ENCODE measurements around the gene RSPH4A.

DNA sequence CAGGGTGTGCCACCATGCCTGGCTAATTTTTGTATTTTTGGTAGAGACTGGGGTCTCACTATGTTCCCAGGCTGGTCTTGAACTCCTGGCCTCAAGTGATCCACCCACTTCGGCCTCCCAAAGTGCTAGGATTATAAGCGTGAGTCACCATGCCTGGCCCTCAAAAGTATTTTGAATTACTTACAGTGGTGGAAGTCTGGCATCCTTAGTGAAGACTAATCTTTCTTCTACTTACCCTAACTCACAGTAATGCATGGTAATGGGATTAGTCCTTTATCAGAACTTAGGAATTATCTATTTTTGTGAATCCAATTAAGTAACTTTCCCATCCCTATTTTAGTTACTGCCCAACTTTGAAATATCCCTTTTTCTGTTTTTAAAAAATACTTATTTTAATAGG, 41.1 kb upstream of the RSPH4A start:
- TF ChIP-seq POLR2A (IDR thresholded peaks at IDR 0.05; ENCODE audit: extremely low read depth, insufficient read length): no peak
- TF ChIP-seq, protein P1, sequence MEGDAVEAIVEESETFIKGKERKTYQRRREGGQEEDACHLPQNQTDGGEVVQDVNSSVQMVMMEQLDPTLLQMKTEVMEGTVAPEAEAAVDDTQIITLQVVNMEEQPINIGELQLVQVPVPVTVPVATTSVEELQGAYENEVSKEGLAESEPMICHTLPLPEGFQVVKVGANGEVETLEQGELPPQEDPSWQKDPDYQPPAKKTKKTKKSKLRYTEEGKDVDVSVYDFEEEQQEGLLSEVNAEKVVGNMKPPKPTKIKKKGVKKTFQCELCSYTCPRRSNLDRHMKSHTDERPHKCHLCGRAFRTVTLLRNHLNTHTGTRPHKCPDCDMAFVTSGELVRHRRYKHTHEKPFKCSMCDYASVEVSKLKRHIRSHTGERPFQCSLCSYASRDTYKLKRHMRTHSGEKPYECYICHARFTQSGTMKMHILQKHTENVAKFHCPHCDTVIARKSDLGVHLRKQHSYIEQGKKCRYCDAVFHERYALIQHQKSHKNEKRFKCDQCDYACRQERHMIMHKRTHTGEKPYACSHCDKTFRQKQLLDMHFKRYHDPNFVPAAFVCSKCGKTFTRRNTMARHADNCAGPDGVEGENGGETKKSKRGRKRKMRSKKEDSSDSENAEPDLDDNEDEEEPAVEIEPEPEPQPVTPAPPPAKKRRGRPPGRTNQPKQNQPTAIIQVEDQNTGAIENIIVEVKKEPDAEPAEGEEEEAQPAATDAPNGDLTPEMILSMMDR (IDR thresholded peaks at IDR 0.05; ENCODE audit: low read depth, low read length): no peak
